T1000 (cell line): ENCODE results near the gene IL26.

ENCODE experiments used
- DNase-seq: peaks from one replicate; lab custom pipeline; 2025; ENCODE audit warnings: mixed read lengths; lab: John Stamatoyannopoulos, UW

IL26 gene

DNA sequence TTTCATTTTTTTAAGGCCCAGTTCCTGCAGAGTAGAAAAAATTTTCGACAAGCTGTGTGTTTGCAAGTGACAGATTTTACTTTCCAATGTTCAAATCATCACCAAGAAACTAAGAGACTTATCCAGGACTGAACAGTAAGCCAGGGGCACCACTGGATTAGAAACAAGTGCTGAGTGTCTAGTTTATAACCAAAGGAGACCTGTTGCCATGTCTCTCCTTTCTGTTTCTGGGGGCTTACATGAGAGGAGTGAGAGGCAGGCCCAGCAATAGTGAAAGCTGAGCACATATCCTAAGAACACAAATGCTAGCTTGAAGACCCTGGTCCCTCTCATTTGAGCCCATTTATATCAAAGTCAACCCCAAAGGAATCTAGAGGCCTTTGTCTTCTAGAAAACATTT, 69.0 kb downstream of the IL26 start:
- DNase-seq: no peak

DNA sequence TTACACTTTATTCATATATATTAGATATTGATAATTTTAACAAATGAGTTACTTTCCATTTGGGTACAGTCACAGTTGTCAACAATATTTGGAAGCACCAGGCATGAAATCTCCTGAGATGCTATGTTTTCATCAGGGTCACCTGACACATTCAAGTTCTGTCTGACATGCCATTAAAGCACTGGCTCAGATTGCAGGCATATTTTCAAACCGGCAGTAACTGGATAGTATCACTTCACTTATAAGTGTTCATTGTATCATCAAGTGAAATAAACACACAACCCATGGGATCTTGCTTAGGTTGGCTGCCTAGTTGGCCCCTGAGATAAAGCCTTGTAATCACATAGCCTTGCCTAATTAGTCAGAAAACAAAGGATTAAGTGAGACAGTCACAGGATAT, 70.8 kb downstream of the IL26 start:
- no peak for DNase-seq
